H1 (cell line): ENCODE results near the gene AGGF1. TPM values are rescaled to one million over a fixed set of nuclear protein-coding genes. Genes with fewer than 3 reads are reported as not detected.
A peak's percentile ranks its signal among the peaks of the same experiment; 100 is the strongest.

Experiments used
- CTCF ChIA-PET: fragments of 300-600 bp; sonication (Branson Sonifier 250); formaldehyde crosslinking; loops from one replicate; lab custom pipeline; 2021; ENCODE audit not compliant: partially characterized antibody; lab: Charles Lee
- POLR2A ChIA-PET: fragments of 300-600 bp; sonication (Branson Sonifier 250); formaldehyde crosslinking; loops from one replicate; lab custom pipeline; 2021; ENCODE audit warnings: inconsistent platforms; ENCODE audit not compliant: partially characterized antibody; lab: Charles Lee
- DNase-seq, 2 experiments: peaks; one replicate each; pipeline versions ENCODE4 v3.0.0 to v3.0.0-alpha.2; 2010 to 2022; ENCODE audit warnings: low spot score in 2 of 2, low read depth in 1 of 2, mixed read lengths in 1 of 2
- FAIRE-seq: peaks from 2 replicates; lab custom pipeline; 2011; peaks lifted over from hg19 to GRCh38; lab: Jason Lieb, UNC
- H2AFZ ChIP-seq: 2 replicates; pipeline ENCODE4 v1.8.1; 2012; ENCODE audit warnings: low read length, inconsistent platforms
- H2AK5ac ChIP-seq: 2 replicates; pipeline ENCODE4 v1.6.1; 2013; ENCODE audit warnings: low read depth, low read length
- H2BK120ac ChIP-seq: replicated peaks from 2 replicates; pipeline ENCODE3; 2013; ENCODE audit warnings: low read depth, low read length, inconsistent platforms
- H2BK12ac ChIP-seq: 2 replicates; pipeline ENCODE4 v1.6.1; 2013; ENCODE audit warnings: low read depth, low read length
- H2BK15ac ChIP-seq: 2 replicates; pipeline ENCODE4 v1.6.1; 2013; ENCODE audit warnings: low read length
- H2BK20ac ChIP-seq: 2 replicates; pipeline ENCODE4 v1.6.1; 2013; ENCODE audit warnings: low read length
- H2BK5ac ChIP-seq: 2 replicates; pipeline ENCODE4 v1.6.1; 2013; ENCODE audit warnings: low read depth, low read length
- H3K14ac ChIP-seq: 2 replicates; pipeline ENCODE4 v1.6.1; 2013; ENCODE audit warnings: inconsistent platforms; ENCODE audit not compliant: insufficient read length
- H3K18ac ChIP-seq: 2 replicates; pipeline ENCODE4 v1.6.1; 2013; ENCODE audit warnings: low read length; ENCODE audit errors: extremely low read depth
- H3K23ac ChIP-seq: 2 replicates; pipeline ENCODE4 v1.6.1; 2013; ENCODE audit warnings: inconsistent platforms; ENCODE audit not compliant: insufficient read length
- H3K23me2 ChIP-seq: 2 replicates; pipeline ENCODE4 v1.6.1; 2013; ENCODE audit warnings: low read depth, low read length
- H3K27ac ChIP-seq: 2 replicates; pipeline ENCODE4 v1.6.1; 2011; ENCODE audit warnings: low read depth, low read length, inconsistent platforms
- H3K27me3 ChIP-seq, 4 experiments: replicated peaks in 1 of 4; 1 replicate in 1 of 4; 2 replicates in 3 of 4; pipeline versions ENCODE4 v1.6.1 to v1.8.1; 2011 to 2013; ENCODE audit warnings: low read length in 3 of 4, mild to moderate bottlenecking in 3 of 4, inconsistent platforms in 2 of 4, mixed read lengths in 2 of 4, moderate library complexity in 1 of 4; ENCODE audit not compliant: control insufficient read depth in 3 of 4, insufficient read depth in 3 of 4; ENCODE audit errors: extremely low read depth in 1 of 4
- H3K36me3 ChIP-seq, 4 experiments: 2 replicates each; pipeline versions ENCODE4 v1.6.1 to v1.8.1; 2011 to 2013; ENCODE audit warnings: mild to moderate bottlenecking in 4 of 4, low read length in 3 of 4, moderate library complexity in 2 of 4, control low read depth in 1 of 4, inconsistent platforms in 1 of 4; ENCODE audit not compliant: insufficient read depth in 4 of 4, control insufficient read depth in 2 of 4
- H3K4ac ChIP-seq: replicated peaks from 2 replicates; pipeline ENCODE3; 2013; ENCODE audit warnings: low read length, low read depth, mixed read lengths, inconsistent platforms; ENCODE audit not compliant: insufficient read length
- H3K4me1 ChIP-seq, 4 experiments: replicated peaks in 1 of 4; 1 replicate in 1 of 4; 2 replicates in 3 of 4; pipeline versions ENCODE4 v1.6.1 to v1.8.1; 2011 to 2013; ENCODE audit warnings: low read length in 3 of 4, inconsistent platforms in 2 of 4, mixed read lengths in 1 of 4; ENCODE audit not compliant: insufficient read depth in 4 of 4, control insufficient read depth in 3 of 4
- H3K4me2 ChIP-seq, 2 experiments: 2 replicates each; pipeline versions ENCODE4 v1.6.1 to v1.8.1; 2011 to 2013; ENCODE audit warnings: low read depth in 2 of 2, low read length in 2 of 2, control low read depth in 1 of 2, inconsistent platforms in 1 of 2, mild to moderate bottlenecking in 1 of 2; ENCODE audit not compliant: insufficient read depth in 1 of 2
- H3K4me3 ChIP-seq, 4 experiments: fragments of 200-600, 300-600 bp in 1 of 4; sonication (generic), shearing (Covaris generic), sonication (Bioruptor Twin) in 1 of 4; 2 replicates each; pipeline versions ENCODE4 v1.5.1 to v1.8.1; 2011 to 2016; ENCODE audit warnings: low read length in 4 of 4, low read depth in 3 of 4, control low read depth in 2 of 4, inconsistent platforms in 2 of 4, mild to moderate bottlenecking in 2 of 4, mixed read lengths in 1 of 4, moderate library complexity in 1 of 4; ENCODE audit not compliant: insufficient read depth in 2 of 4; ENCODE audit errors: extremely low read depth in 1 of 4
- H3K56ac ChIP-seq: replicated peaks from 2 replicates; pipeline ENCODE3; 2013; ENCODE audit warnings: low read depth, mild to moderate bottlenecking, mixed read lengths, low read length, inconsistent platforms; ENCODE audit not compliant: insufficient read length
- H3K79me1 ChIP-seq: 2 replicates; pipeline ENCODE4 v1.6.1; 2013; ENCODE audit warnings: low read depth, low read length, control low read depth
- H3K79me2 ChIP-seq, 2 experiments: 2 replicates each; pipeline versions ENCODE4 v1.6.1 to v1.8.1; 2012 to 2013; ENCODE audit warnings: low read length in 2 of 2, mild to moderate bottlenecking in 2 of 2, inconsistent platforms in 1 of 2; ENCODE audit not compliant: insufficient read depth in 2 of 2, control insufficient read depth in 1 of 2
- H3K9ac ChIP-seq, 4 experiments: replicated peaks in 1 of 4; 1 replicate in 1 of 4; 2 replicates in 3 of 4; pipeline versions ENCODE4 v1.6.1 to v1.8.1; 2011 to 2013; ENCODE audit warnings: low read depth in 3 of 4, low read length in 3 of 4, control low read depth in 2 of 4, mild to moderate bottlenecking in 2 of 4, moderate library complexity in 2 of 4, inconsistent platforms in 1 of 4; ENCODE audit errors: extremely low read depth in 1 of 4
- H3K9me3 ChIP-seq, 2 experiments: 2 replicates each; pipeline versions ENCODE4 v1.6.1 to v1.8.1; 2012 to 2013; ENCODE audit warnings: mild to moderate bottlenecking in 2 of 2, moderate library complexity in 2 of 2, control low read depth in 1 of 2, inconsistent platforms in 1 of 2, low read depth in 1 of 2, low read length in 1 of 2, mixed read lengths in 1 of 2; ENCODE audit not compliant: insufficient read depth in 2 of 2
- H4K20me1 ChIP-seq, 2 experiments: replicated peaks in 1 of 2; 2 replicates each; pipeline versions ENCODE3 to v1.8.1; 2011 to 2013; ENCODE audit warnings: inconsistent platforms in 2 of 2, low read length in 2 of 2, mild to moderate bottlenecking in 1 of 2; ENCODE audit not compliant: insufficient read depth in 2 of 2, control insufficient read depth in 1 of 2
- H4K5ac ChIP-seq: 2 replicates; pipeline ENCODE4 v1.6.1; 2013; ENCODE audit warnings: low read length, low read depth, mixed read lengths, inconsistent platforms; ENCODE audit not compliant: insufficient read length
- H4K8ac ChIP-seq: 2 replicates; pipeline ENCODE4 v1.8.0; 2013; ENCODE audit warnings: mild to moderate bottlenecking, moderate library complexity, low read length, inconsistent platforms; ENCODE audit not compliant: insufficient read depth; ENCODE audit errors: extremely low read depth
- H4K91ac ChIP-seq: replicated peaks from 2 replicates; pipeline ENCODE3; 2013; ENCODE audit warnings: low read length, mixed read lengths, inconsistent platforms; ENCODE audit not compliant: insufficient read length
- RAD21 ChIP-seq, 2 experiments: IDR thresholded peaks in 1 of 2; conservative IDR thresholded peaks in 1 of 2; 2 replicates each; pipeline ENCODE4 v1.6.1; 2011; ENCODE audit warnings: low read depth in 2 of 2, low read length in 2 of 2, improper control_type of control experiment in 1 of 2, inconsistent platforms in 1 of 2, mild to moderate bottlenecking in 1 of 2, moderate library complexity in 1 of 2
- SAP30 ChIP-seq: fragments of 300-600 bp; sonication (generic); IDR thresholded peaks from 2 replicates; pipeline ENCODE4 v1.7.1; 2012; ENCODE audit warnings: low read length, moderate library complexity, mild to moderate bottlenecking, inconsistent platforms; ENCODE audit not compliant: insufficient read depth, insufficient replicate concordance
- WGBS, 2 experiments: shearing (Covaris generic) in 1 of 2; methylation state at CpG; one replicate each; pipeline versions ENCODE4 v1.1.6 to v1.1.7; 2013 to 2015; ENCODE audit warnings: low lambda C conversion rate in 2 of 2, mixed read lengths in 2 of 2, inconsistent platforms in 1 of 2, low coverage in 1 of 2, missing lambda C conversion rate in 1 of 2; ENCODE audit not compliant: insufficient replicate concordance in 2 of 2, insufficient coverage in 1 of 2, insufficient read length in 1 of 2; ENCODE audit errors: extremely low coverage in 1 of 2, missing lambda C conversion rate in 1 of 2; 5-methylcytosine and 5-hydroxymethylcytosine counted together
- polyA plus RNA-seq, 7 experiments: library from polyadenylated mRNA; depleted of rRNA in 3 of 7; stranded (reverse) in 5 of 7; unstranded in 2 of 7; fragments of >200 nt in 5 of 7; fragments of 200-250 nt in 2 of 7; gene quantifications; 1 replicate in 5 of 7; 2 replicates in 1 of 7; 4 replicates in 1 of 7; pipeline versions ENCODE4 v1.2.1 to v1.2.3, GENCODE V29; 2011 to 2013; ENCODE audit warnings: missing spikeins in 2 of 7, mixed read lengths in 2 of 7
- total RNA-seq: library from RNA; stranded (reverse); fragmentation: NEBNext Ultra II Directional; extraction: Animal tissue kit (Norgen Biotek cat#: 25700); gene quantifications from 2 replicates; pipeline ENCODE4 v1.2.1, GENCODE V29; 2021

Gene AGGF1
- total and polyA plus RNA-seq, 2 of the 8 experiments (the other 6 are each of a cell fraction or from before 2014, with no cell fraction given), result 7.3 to 19.0 TPM

GRCh38 chr5:77064040-77064439 lies 33.8 kb downstream of the AGGF1 start:
- Histone ChIP-seq H4K20me1 (peaks cover 0 to 2% of the 10 kb centered on the region in 2 experiments), H3K4me1 (peaks cover 0 to 4% (median 1%) of the 10 kb centered on the region in 4 experiments; a peak in 3 of 7 replicates), H4K91ac (no peak overlapping the region), H2BK12ac (no peak overlapping the region), H3K36me3 (peaks cover 2 to 32% (median 9%) of the 10 kb centered on the region in 4 experiments; a peak in 6 of 8 replicates), H2BK5ac (no peak overlapping the region), H2AK5ac (no peak overlapping the region), H2AFZ (no peak overlapping the region), H3K9me3 (no peaks in the 10 kb centered on the region), H2BK120ac (no peak overlapping the region), H3K4ac (no peak overlapping the region), H3K4me3 (no peak overlapping the region), H4K5ac (no peak overlapping the region), H2BK20ac (no peak overlapping the region), H3K18ac (no peak overlapping the region), H3K79me1 (no peaks in the 10 kb centered on the region), H3K56ac (no peak overlapping the region), H3K4me2 (no peak overlapping the region), H3K23ac (no peak overlapping the region), H3K9ac (no peak overlapping the region), H3K23me2 (no peaks in the 10 kb centered on the region), H4K8ac (no peak overlapping the region), H3K14ac (no peak overlapping the region), H2BK15ac (no peak overlapping the region), H3K27me3 (peaks cover 0 to 1% (median 0%) of the 10 kb centered on the region in 4 experiments; a peak in 1 of 7 replicates), H3K79me2 (no peaks in the 10 kb centered on the region), H3K27ac (no peak overlapping the region)
- ChIA-PET CTCF (interaction anchor here (1.6 to 2.2 kb wide), 2 partner anchors 14 to 200 kb away, joined by 4 to 11 read pairs; no protein-coding TSS in a partner anchor), POLR2A (no interaction called here)
- peak; percentile 4 to 16; a peak in 2 of 4 replicates for TF ChIP-seq RAD21 (IDR thresholded peaks at IDR 0.05 in 1 of 2, conservative IDR thresholded peaks at IDR 0.05 in 1 of 2; ENCODE audit: low read depth in 2 of 2, low read length in 2 of 2)
- TF ChIP-seq SAP30, result no peak
- WGBS, 2 experiments, result 100% methylated on average over 3 of the region's 3 CpGs; no CpG with 5 or more reads in 1 of the 2 experiments
- no peak for FAIRE-seq
- no peak for DNase-seq
